IgD-negative memory B cell (primary cell): ENCODE results near the gene IGF1R. TPM values are rescaled to one million over a fixed set of nuclear protein-coding genes. Genes with fewer than 3 reads are reported as not detected.

Experiments used
- H3K27ac Mint-ChIP-seq, 3 donors: one replicate each; pipeline ENCODE4 v1.8.0; 2020 to 2022; ENCODE audit warnings: mild to moderate bottlenecking in 3 of 3, mixed read lengths in 3 of 3, moderate library complexity in 1 of 3
- H3K27me3 Mint-ChIP-seq: one replicate; pipeline ENCODE4 v1.8.0; 2021; ENCODE audit warnings: mixed read lengths
- H3K36me3 Mint-ChIP-seq: one replicate; pipeline ENCODE4 v1.8.0; 2020; ENCODE audit warnings: mild to moderate bottlenecking, mixed read lengths
- H3K4me1 Mint-ChIP-seq, 3 donors: one replicate each; pipeline ENCODE4 v1.8.0; 2020 to 2022; ENCODE audit warnings: mixed read lengths in 3 of 3, mild to moderate bottlenecking in 1 of 3
- H3K4me3 Mint-ChIP-seq, 4 donors: one replicate each; pipeline ENCODE4 v1.8.0; 2020 to 2022; ENCODE audit warnings: mild to moderate bottlenecking in 4 of 4, mixed read lengths in 4 of 4, moderate library complexity in 3 of 4
- H3K9me3 Mint-ChIP-seq, 3 donors: one replicate each; pipeline ENCODE4 v1.8.0; 2020 to 2021; ENCODE audit warnings: mixed read lengths in 3 of 3, mild to moderate bottlenecking in 1 of 3
- polyA plus RNA-seq: library from polyadenylated mRNA; unstranded; fragments of 300-500 nt; fragmentation: Illumina TruSeq; gene quantifications from one replicate; pipeline ENCODE4 v1.2.3, GENCODE V29; 2021

IGF1R gene
- polyA plus RNA-seq, 1 donor from 2014 or later: 1.8 TPM

- Mint-ChIP-seq H3K4me3 (no peak overlapping the region), H3K36me3 (no peaks in the 10 kb centered on the region), H3K9me3 (peaks cover 0 to 2% (median 1%) of the 10 kb centered on the region in 3 donors), H3K4me1 (no peaks in the 10 kb centered on the region), H3K27me3 (no peaks in the 10 kb centered on the region), H3K27ac (peak overlapping the region in 1 of 3 donors; percentile 62)
These were observed 247.8 kb downstream of the IGF1R start for GRCh38 chr15:98896002-98896721.

DNA sequence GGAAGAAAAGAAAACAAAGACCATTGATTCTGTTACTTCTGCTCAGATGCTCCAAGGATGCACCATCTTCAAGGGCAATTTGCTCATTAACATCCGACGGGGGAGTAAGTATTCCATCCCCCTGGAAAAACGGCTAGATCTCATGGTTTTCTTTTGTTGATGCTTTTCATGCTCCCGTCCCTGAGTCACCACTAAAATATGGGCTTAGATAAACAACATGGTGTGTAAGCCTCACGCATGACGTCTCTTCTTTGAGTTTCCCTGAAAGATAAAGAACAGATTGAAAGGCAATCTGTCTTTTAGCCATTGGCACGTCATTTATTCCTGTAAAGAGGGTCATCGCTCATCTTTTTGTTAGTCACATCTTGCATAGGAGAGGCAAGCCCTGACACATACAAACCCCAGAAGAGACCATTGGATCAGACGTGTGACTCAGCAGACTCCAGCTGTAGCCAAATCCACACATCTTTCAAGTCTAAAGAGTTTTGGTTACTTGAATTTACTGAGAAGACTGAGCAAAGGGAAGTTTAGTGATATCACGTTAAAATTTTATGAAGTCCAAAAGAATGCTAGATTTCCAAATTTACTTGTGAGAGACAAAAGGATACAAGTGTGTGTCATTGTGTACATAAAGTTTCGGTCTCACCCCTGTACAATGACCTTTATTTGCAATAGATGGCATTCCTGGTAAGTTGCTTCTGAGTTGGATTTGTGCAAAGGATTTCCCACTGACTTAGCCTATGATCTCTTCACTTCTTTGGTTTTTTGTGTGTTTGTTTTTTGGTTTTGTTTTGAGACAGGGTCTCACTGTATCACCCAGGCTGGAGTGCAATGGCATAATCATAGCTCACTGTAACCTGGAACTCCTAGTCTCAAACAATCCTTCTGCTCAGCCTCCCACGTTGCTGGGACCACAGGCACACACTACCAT is 248.7 kb downstream of the IGF1R start:
- H3K27ac Mint-ChIP-seq: no peak overlapping the region
- no peaks in the 10 kb centered on the region for H3K27me3 Mint-ChIP-seq
- no peaks in the 10 kb centered on the region for H3K36me3 Mint-ChIP-seq
- H3K4me3 Mint-ChIP-seq: no peak overlapping the region
- peaks cover 0 to 2% (median 0%) of the 10 kb centered on the region in 3 donors for H3K4me1 Mint-ChIP-seq
- peaks cover 0 to 2% (median 1%) of the 10 kb centered on the region in 3 donors for H3K9me3 Mint-ChIP-seq

DNA sequence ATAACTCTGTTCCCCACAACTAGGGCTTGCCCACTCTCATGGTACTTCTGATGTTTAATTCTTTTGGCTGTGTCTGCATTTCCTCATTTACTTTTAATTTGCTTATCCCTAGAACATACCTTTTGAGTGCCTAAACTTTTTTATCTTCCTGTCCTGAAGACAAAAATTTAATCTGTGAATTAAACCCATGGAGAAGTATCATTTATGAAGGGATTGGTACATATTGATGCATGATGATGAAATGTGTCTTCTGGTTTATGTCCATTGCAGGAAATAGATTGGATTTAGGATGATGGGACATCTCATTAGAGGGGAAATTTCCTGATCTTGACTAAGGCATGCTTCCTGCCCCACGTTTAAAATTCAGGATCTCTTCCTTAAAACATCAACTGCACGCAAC is 249.8 kb downstream of the IGF1R start:
- no peak overlapping the region for H3K27ac Mint-ChIP-seq
- H3K4me3 Mint-ChIP-seq: no peak overlapping the region
- peaks cover 0 to 2% (median 0%) of the 10 kb centered on the region in 3 donors for H3K4me1 Mint-ChIP-seq
- peaks cover 0 to 2% (median 1%) of the 10 kb centered on the region in 3 donors for H3K9me3 Mint-ChIP-seq
- H3K27me3 Mint-ChIP-seq: no peaks in the 10 kb centered on the region
- no peaks in the 10 kb centered on the region for H3K36me3 Mint-ChIP-seq

- H3K27me3 Mint-ChIP-seq: no peaks in the 10 kb centered on the region
- no peak overlapping the region for H3K4me3 Mint-ChIP-seq
- no peaks in the 10 kb centered on the region for H3K36me3 Mint-ChIP-seq
- H3K4me1 Mint-ChIP-seq: peaks cover 0 to 2% (median 0%) of the 10 kb centered on the region in 3 donors
- H3K9me3 Mint-ChIP-seq: peaks cover 0 to 2% (median 1%) of the 10 kb centered on the region in 3 donors
- H3K27ac Mint-ChIP-seq: no peak overlapping the region
These were observed 251.1 kb downstream of the IGF1R start for GRCh38 chr15:98899272-98900021.

DNA sequence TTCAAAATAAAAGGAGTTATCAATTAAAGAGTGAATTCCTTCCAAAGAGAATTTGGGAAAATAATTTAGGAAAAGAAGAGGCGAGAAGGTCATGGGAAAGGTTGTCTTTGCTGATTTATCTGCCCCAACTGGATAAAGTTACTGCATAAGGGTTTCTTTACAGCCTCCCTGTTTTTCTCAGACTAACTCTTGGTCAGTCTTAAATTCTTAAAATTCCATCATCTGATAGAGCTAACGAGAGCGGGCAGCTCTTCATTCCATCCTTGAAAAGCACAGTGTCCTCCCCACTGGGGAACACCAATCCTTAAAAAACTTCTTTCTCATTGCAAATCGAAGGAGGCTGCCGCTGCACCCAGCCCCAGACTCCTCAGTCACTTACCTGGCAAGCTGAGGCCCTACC is 252.0 kb downstream of the IGF1R start:
- H3K36me3 Mint-ChIP-seq: no peaks in the 10 kb centered on the region
- peaks cover 0 to 2% (median 0%) of the 10 kb centered on the region in 3 donors for H3K4me1 Mint-ChIP-seq
- H3K9me3 Mint-ChIP-seq: no peaks in the 10 kb centered on the region
- H3K4me3 Mint-ChIP-seq: no peak overlapping the region
- no peak overlapping the region for H3K27ac Mint-ChIP-seq
- no peaks in the 10 kb centered on the region for H3K27me3 Mint-ChIP-seq

GRCh38 chr15:98901434-98902072 is 253.2 kb downstream of the IGF1R start:
- H3K4me3 Mint-ChIP-seq: no peak overlapping the region
- H3K4me1 Mint-ChIP-seq: peaks cover 0 to 2% (median 0%) of the 10 kb centered on the region in 3 donors
- no peaks in the 10 kb centered on the region for H3K36me3 Mint-ChIP-seq
- H3K9me3 Mint-ChIP-seq: no peaks in the 10 kb centered on the region
- H3K27me3 Mint-ChIP-seq: no peaks in the 10 kb centered on the region
- no peak overlapping the region for H3K27ac Mint-ChIP-seq

GRCh38 chr15:98902931-98903330 is 254.6 kb downstream of the IGF1R start:
- H3K27ac Mint-ChIP-seq: no peak overlapping the region
- H3K4me3 Mint-ChIP-seq: no peak overlapping the region
- no peaks in the 10 kb centered on the region for H3K27me3 Mint-ChIP-seq
- no peaks in the 10 kb centered on the region for H3K36me3 Mint-ChIP-seq
- H3K9me3 Mint-ChIP-seq: no peaks in the 10 kb centered on the region
- peaks cover 0 to 2% (median 0%) of the 10 kb centered on the region in 3 donors for H3K4me1 Mint-ChIP-seq

DNA sequence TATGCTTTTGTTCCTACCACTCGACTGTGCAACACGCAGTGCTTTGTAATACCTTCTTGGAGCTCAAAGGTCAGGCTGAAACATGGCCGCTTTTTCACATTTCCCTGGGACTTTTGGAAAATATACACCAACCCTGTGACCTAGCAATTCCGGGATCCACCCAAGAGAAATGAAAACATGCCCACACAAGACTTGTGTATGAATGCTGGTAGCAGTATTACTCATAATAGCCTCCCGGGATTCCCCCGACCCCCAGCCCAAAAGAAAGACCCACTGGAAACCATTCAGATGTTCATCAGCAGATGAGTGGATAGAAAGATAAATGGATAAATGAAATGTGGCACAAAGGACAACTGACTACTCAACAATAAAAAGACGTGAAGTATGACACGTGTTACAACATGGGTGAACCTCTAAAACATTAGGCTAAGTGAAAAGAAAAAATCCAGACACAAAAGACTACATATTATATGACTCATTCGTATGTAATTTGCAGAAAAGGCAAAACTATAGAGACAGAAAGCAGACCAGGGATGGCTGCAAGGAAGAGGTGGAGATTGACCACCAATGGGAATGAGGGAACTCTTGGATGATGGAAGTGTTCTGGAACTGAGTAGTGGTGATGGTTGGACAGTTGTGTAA is 255.2 kb downstream of the IGF1R start:
- H3K4me3 Mint-ChIP-seq: no peak overlapping the region
- H3K9me3 Mint-ChIP-seq: no peaks in the 10 kb centered on the region
- H3K27ac Mint-ChIP-seq: no peak overlapping the region
- H3K27me3 Mint-ChIP-seq: no peaks in the 10 kb centered on the region
- H3K4me1 Mint-ChIP-seq: peaks cover 0 to 2% (median 0%) of the 10 kb centered on the region in 3 donors
- no peaks in the 10 kb centered on the region for H3K36me3 Mint-ChIP-seq

DNA sequence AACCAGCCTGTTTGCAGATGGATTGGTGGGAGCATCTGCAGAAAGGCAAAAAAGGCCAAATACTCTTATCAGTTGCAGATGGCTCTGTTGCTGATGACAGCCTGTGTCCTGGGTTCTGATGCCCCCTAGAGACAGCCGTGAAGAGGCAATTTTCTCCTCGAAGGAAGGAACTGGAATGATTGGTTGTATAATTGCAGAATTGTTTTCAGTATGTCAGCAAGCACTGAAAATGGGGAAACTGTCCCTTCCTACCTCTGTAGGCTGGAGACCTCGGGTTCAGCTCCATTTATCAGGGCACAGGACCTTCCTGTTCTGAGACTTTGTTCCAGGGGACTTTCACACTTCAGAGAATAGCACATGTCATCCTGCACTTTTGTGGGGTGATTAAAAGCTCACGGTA is 256.2 kb downstream of the IGF1R start:
- no peaks in the 10 kb centered on the region for H3K9me3 Mint-ChIP-seq
- no peaks in the 10 kb centered on the region for H3K27me3 Mint-ChIP-seq
- H3K4me1 Mint-ChIP-seq: peaks cover 0 to 2% (median 0%) of the 10 kb centered on the region in 3 donors
- no peak overlapping the region for H3K27ac Mint-ChIP-seq
- no peak overlapping the region for H3K4me3 Mint-ChIP-seq
- H3K36me3 Mint-ChIP-seq: no peaks in the 10 kb centered on the region

DNA sequence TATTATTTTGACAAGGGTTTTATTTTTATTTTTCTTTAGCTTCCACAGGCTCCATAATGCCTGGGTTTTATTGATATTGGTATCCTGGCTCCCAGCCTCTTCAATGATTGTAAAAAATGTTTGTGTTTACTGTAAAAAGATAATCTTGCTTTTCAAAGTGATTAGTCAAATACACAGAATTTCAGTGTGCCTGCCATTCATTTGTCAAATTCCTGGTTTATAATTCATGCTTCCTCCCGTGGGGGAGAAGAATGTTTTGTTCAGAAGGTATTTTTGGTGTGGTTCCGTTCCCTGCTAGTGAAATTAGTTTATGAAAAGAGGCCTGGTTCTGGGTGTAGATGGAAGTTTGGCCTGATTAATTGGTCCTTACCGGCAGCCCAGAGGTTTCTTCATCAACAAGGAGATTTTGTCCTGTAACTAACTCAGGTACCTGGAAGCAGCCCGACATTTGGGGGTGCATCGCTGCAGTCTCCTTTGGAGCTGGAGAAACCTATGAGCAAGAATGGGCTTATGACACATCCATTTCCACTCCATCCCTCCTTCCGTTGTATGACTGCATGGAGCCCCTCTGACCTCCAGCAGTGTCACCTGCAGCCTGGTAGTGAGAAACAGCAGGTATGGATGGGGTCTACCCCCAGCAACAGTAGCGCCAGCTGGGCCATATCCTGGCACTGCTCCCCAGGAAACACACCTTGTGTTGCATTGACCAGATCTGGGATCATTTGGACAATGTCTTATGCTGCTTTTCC is 257.8 kb downstream of the IGF1R start:
- Mint-ChIP-seq H3K27ac (no peak overlapping the region), H3K27me3 (no peaks in the 10 kb centered on the region)

GRCh38 chr15:98906712-98907083 is 258.4 kb downstream of the IGF1R start:
- Mint-ChIP-seq H3K27ac (no peak overlapping the region), H3K36me3 (no peaks in the 10 kb centered on the region), H3K4me1 (no peaks in the 10 kb centered on the region), H3K9me3 (no peaks in the 10 kb centered on the region), H3K27me3 (no peaks in the 10 kb centered on the region), H3K4me3 (no peak overlapping the region)

More for the DNA sequence above, 257.8 kb downstream of the IGF1R start:
- no peaks in the 10 kb centered on the region for H3K36me3 Mint-ChIP-seq
- peak overlapping the region in 1 of 4 donors; percentile 63 for H3K4me3 Mint-ChIP-seq
- H3K9me3 Mint-ChIP-seq: no peaks in the 10 kb centered on the region
- peaks cover 0 to 2% (median 0%) of the 10 kb centered on the region in 3 donors for H3K4me1 Mint-ChIP-seq

GRCh38 chr15:98907927-98908471 is 259.7 kb downstream of the IGF1R start:
- no peaks in the 10 kb centered on the region for H3K4me1 Mint-ChIP-seq
- no peak overlapping the region for H3K4me3 Mint-ChIP-seq
- no peaks in the 10 kb centered on the region for H3K36me3 Mint-ChIP-seq
- H3K9me3 Mint-ChIP-seq: no peaks in the 10 kb centered on the region
- H3K27me3 Mint-ChIP-seq: no peaks in the 10 kb centered on the region
- H3K27ac Mint-ChIP-seq: no peak overlapping the region
